ENCODE measurements around the gene MDM2. TPM values are rescaled to one million over a fixed set of nuclear protein-coding genes. Genes with fewer than 3 reads are reported as not detected.
A peak's percentile ranks its signal among the peaks of the same experiment; 100 is the strongest.

Gene MDM2
- total and polyA plus RNA-seq, 2 of the 13 experiments (the other 11 are each of a cell fraction or from before 2014, with no cell fraction given) = 29.3 to 314 TPM

DNA sequence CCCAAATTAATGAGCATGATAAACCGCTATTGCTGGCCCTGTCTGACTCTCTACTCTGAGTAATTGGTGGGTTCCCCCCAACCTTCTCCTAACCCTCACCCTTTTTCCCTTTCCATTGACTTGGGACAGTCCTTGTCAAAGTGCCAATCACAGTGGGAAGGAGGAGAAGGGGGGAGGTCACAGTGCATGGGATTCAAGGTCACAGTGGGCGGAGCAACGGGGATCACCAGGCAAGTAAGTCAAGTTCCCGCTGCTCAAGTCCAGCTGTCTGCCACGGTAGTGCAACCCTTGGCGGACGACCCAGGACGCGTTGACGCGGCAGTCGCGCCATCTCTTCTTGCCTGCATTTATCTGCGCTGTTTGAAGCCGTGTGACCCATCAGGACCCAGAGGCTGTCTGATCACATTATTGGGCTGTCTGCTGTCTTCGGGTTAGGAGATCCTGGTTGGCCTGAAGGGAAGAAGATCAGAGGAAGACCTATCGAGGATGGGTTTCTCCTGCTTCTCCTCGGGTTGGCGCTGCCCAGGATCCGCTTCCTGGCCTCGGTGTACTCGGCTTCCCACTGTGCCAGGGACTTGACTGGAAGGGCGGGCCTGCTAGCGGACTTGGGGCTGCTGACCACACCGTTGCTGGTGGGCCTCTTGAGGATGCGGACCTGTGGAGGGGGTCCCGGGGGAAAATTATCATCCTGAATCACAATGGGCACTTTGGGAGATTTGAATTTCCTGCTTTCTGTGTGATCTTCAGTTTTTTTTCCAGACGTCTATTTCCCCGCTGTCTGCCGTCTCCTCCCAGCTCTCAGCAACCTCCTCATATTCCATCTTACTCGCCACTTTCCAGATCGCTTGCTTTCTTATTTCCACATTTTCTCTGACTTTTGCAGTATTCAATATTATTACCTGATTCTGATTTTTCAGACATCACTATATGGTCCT is 3.1 kb upstream of the MDM2 start (continued):
- 0 out of 2 replicates have a peak, but pooled peaks have one; percentile 62 for TF ChIP-seq ZNF383 (CRISPR knock-in tag; IDR thresholded peaks at IDR 0.05; ENCODE audit: borderline replicate concordance)
- TF ChIP-seq, protein P1, sequence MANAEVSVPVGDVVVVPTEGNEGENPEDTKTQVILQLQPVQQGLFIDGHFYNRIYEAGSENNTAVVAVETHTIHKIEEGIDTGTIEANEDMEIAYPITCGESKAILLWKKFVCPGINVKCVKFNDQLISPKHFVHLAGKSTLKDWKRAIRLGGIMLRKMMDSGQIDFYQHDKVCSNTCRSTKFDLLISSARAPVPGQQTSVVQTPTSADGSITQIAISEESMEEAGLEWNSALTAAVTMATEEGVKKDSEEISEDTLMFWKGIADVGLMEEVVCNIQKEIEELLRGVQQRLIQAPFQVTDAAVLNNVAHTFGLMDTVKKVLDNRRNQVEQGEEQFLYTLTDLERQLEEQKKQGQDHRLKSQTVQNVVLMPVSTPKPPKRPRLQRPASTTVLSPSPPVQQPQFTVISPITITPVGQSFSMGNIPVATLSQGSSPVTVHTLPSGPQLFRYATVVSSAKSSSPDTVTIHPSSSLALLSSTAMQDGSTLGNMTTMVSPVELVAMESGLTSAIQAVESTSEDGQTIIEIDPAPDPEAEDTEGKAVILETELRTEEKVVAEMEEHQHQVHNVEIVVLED (CRISPR knock-in tag; IDR thresholded peaks at IDR 0.05; ENCODE audit: borderline replicate concordance) = peak; percentile 66; the same call in 1 of the 2 replicates
- TF ChIP-seq ZNF597 (CRISPR knock-in tag; IDR thresholded peaks at IDR 0.05) = no peak
- TF ChIP-seq ATF3 (CRISPR knock-in tag; IDR thresholded peaks at IDR 0.05) = 0 out of 2 replicates have a peak, but pooled peaks have one; percentile 37
- TF ChIP-seq ZNF367 (CRISPR knock-in tag; IDR thresholded peaks at IDR 0.05; ENCODE audit: borderline replicate concordance) = no peak
- TF ChIP-seq ZIK1 (CRISPR knock-in tag; IDR thresholded peaks at IDR 0.05; ENCODE audit: borderline replicate concordance, low read depth) = peak; percentile 53; the same call in 1 of the 2 replicates
- TF ChIP-seq FOSL2 (CRISPR knock-in tag; IDR thresholded peaks at IDR 0.05) = peak; percentile 70
- TF ChIP-seq MED8 (CRISPR knock-in tag; IDR thresholded peaks at IDR 0.05; ENCODE audit: insufficient replicate concordance) = peak; percentile 36
- no peak for TF ChIP-seq NFYB (CRISPR knock-in tag; IDR thresholded peaks at IDR 0.05)
- TF ChIP-seq, protein P2, sequence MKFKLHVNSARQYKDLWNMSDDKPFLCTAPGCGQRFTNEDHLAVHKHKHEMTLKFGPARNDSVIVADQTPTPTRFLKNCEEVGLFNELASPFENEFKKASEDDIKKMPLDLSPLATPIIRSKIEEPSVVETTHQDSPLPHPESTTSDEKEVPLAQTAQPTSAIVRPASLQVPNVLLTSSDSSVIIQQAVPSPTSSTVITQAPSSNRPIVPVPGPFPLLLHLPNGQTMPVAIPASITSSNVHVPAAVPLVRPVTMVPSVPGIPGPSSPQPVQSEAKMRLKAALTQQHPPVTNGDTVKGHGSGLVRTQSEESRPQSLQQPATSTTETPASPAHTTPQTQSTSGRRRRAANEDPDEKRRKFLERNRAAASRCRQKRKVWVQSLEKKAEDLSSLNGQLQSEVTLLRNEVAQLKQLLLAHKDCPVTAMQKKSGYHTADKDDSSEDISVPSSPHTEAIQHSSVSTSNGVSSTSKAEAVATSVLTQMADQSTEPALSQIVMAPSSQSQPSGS (CRISPR knock-in tag; IDR thresholded peaks at IDR 0.05) = 0 out of 2 replicates have a peak, but pooled peaks have one; percentile 25
- peak; percentile 57; the same call in 1 of the 2 replicates for TF ChIP-seq DPF2 (CRISPR knock-in tag; IDR thresholded peaks at IDR 0.05; ENCODE audit: borderline replicate concordance, low read depth)
- TF ChIP-seq TSC22D2 (CRISPR knock-in tag; IDR thresholded peaks at IDR 0.05; ENCODE audit: borderline replicate concordance) = no peak
- TF ChIP-seq, protein P3, sequence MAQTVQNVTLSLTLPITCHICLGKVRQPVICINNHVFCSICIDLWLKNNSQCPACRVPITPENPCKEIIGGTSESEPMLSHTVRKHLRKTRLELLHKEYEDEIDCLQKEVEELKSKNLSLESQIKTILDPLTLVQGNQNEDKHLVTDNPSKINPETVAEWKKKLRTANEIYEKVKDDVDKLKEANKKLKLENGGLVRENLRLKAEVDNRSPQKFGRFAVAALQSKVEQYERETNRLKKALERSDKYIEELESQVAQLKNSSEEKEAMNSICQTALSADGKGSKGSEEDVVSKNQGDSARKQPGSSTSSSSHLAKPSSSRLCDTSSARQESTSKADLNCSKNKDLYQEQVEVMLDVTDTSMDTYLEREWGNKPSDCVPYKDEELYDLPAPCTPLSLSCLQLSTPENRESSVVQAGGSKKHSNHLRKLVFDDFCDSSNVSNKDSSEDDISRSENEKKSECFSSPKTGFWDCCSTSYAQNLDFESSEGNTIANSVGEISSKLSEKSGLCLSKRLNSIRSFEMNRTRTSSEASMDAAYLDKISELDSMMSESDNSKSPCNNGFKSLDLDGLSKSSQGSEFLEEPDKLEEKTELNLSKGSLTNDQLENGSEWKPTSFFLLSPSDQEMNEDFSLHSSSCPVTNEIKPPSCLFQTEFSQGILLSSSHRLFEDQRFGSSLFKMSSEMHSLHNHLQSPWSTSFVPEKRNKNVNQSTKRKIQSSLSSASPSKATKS (CRISPR knock-in tag; IDR thresholded peaks at IDR 0.05) = no peak
- peak; percentile 97 for TF ChIP-seq ZNF7 (CRISPR knock-in tag; IDR thresholded peaks at IDR 0.05)
- no peak; the same call in 1 of the 2 replicates for TF ChIP-seq ZNF703 (CRISPR knock-in tag; IDR thresholded peaks at IDR 0.05; ENCODE audit: borderline replicate concordance)
- peak; percentile 25; the same call in 1 of the 2 replicates for TF ChIP-seq SIN3B (IDR thresholded peaks at IDR 0.05; ENCODE audit: low read length)
- TF ChIP-seq ZNF572 (CRISPR knock-in tag; IDR thresholded peaks at IDR 0.05) = no peak
- no peak for TF ChIP-seq ZBTB8A (CRISPR knock-in tag; IDR thresholded peaks at IDR 0.05; ENCODE audit: borderline replicate concordance, low read depth)
- TF ChIP-seq ZFP36L2 (CRISPR knock-in tag; IDR thresholded peaks at IDR 0.05) = no peak
- TF ChIP-seq ZNF138 (CRISPR knock-in tag; IDR thresholded peaks at IDR 0.05; ENCODE audit: low read depth) = no peak

Measured in HepG2 (cell line).